H9 (cell line): ENCODE results near the gene SHC1. TPM values are rescaled to one million over a fixed set of nuclear protein-coding genes. Genes with fewer than 3 reads are reported as not detected.

ENCODE experiments used
- DNase-seq: peaks from one replicate; pipeline ENCODE4 v3.0.0-alpha.2; 2017
- H2AFZ ChIP-seq: one replicate; pipeline ENCODE4 v1.6.1; 2013; ENCODE audit warnings: mild to moderate bottlenecking, low read length, control low read depth, moderate library complexity
- H2AK5ac ChIP-seq: 2 replicates; pipeline ENCODE4 v1.6.1; 2013; ENCODE audit warnings: low read length, control low read depth, mixed read lengths; ENCODE audit not compliant: insufficient read length
- H2BK120ac ChIP-seq: one replicate; pipeline ENCODE4 v1.6.1; 2013; ENCODE audit warnings: low read depth, mild to moderate bottlenecking, low read length, control low read depth, inconsistent platforms; ENCODE audit not compliant: poor library complexity, severe bottlenecking
- H2BK12ac ChIP-seq: 2 replicates; pipeline ENCODE4 v1.6.1; 2013; ENCODE audit warnings: low read length, control low read depth, mixed read lengths, low read depth; ENCODE audit not compliant: insufficient read length
- H2BK15ac ChIP-seq: 2 replicates; pipeline ENCODE4 v1.6.1; 2013; ENCODE audit warnings: low read depth, low read length, control low read depth
- H2BK20ac ChIP-seq: one replicate; pipeline ENCODE4 v1.6.1; 2013; ENCODE audit warnings: low read depth, mild to moderate bottlenecking, low read length, control low read depth, inconsistent platforms; ENCODE audit not compliant: poor library complexity, severe bottlenecking
- H2BK5ac ChIP-seq: 2 replicates; pipeline ENCODE4 v1.6.1; 2013; ENCODE audit warnings: low read length, control low read depth, mixed read lengths; ENCODE audit not compliant: insufficient read length
- H3K14ac ChIP-seq: 2 replicates; pipeline ENCODE4 v1.6.1; 2013; ENCODE audit warnings: low read length, control low read depth; ENCODE audit not compliant: insufficient read depth
- H3K18ac ChIP-seq: 2 replicates; pipeline ENCODE4 v1.6.1; 2013; ENCODE audit warnings: low read depth, mild to moderate bottlenecking, mixed read lengths, low read length, control low read depth; ENCODE audit not compliant: insufficient read length
- H3K23ac ChIP-seq: 2 replicates; pipeline ENCODE4 v1.6.1; 2013; ENCODE audit warnings: low read length, control low read depth, mixed read lengths, low read depth; ENCODE audit not compliant: insufficient read length
- H3K23me2 ChIP-seq: 2 replicates; pipeline ENCODE4 v1.6.1; 2013; ENCODE audit warnings: low read depth, mild to moderate bottlenecking, mixed read lengths, low read length, control low read depth; ENCODE audit not compliant: insufficient read length, poor library complexity, severe bottlenecking
- H3K27ac ChIP-seq: 2 replicates; pipeline ENCODE4 v1.5.1; 2013; ENCODE audit warnings: low read length, control low read depth, mixed read lengths, low read depth; ENCODE audit not compliant: insufficient read length
- H3K27me3 ChIP-seq: 2 replicates; pipeline ENCODE4 v1.6.1; 2013; ENCODE audit warnings: low read length, control low read depth, inconsistent platforms; ENCODE audit not compliant: insufficient read depth
- H3K4ac ChIP-seq: 2 replicates; pipeline ENCODE4 v1.6.1; 2013; ENCODE audit warnings: low read depth, mild to moderate bottlenecking, control low read depth, inconsistent platforms, low read length, moderate library complexity
- H3K4me1 ChIP-seq: 2 replicates; pipeline ENCODE4 v1.6.1; 2013; ENCODE audit warnings: low read length, control low read depth, inconsistent platforms; ENCODE audit not compliant: insufficient read depth
- H3K4me2 ChIP-seq: 2 replicates; pipeline ENCODE4 v1.6.1; 2013; ENCODE audit warnings: low read length, control low read depth, mixed read lengths; ENCODE audit not compliant: insufficient read length, insufficient read depth
- H3K56ac ChIP-seq: 2 replicates; pipeline ENCODE4 v1.6.1; 2013; ENCODE audit warnings: low read depth, mild to moderate bottlenecking, mixed read lengths, low read length, control low read depth; ENCODE audit not compliant: insufficient read length
- H3K79me1 ChIP-seq: 2 replicates; pipeline ENCODE4 v1.6.1; 2013; ENCODE audit warnings: low read depth, mild to moderate bottlenecking, moderate library complexity, low read length, control low read depth, inconsistent platforms; ENCODE audit not compliant: insufficient read depth, poor library complexity, severe bottlenecking
- H3K79me2 ChIP-seq: 2 replicates; pipeline ENCODE4 v1.6.1; 2013; ENCODE audit warnings: low read length, control low read depth, inconsistent platforms; ENCODE audit not compliant: insufficient read depth
- H3K9ac ChIP-seq: 2 replicates; pipeline ENCODE4 v1.6.1; 2013; ENCODE audit warnings: low read length, control low read depth, mixed read lengths; ENCODE audit not compliant: insufficient read length; ENCODE audit errors: extremely low read depth
- H3K9me3 ChIP-seq: one replicate; pipeline ENCODE4 v1.6.1; 2013; ENCODE audit warnings: low read depth, low read length, inconsistent platforms; ENCODE audit not compliant: control insufficient read depth
- H3T11ph ChIP-seq: one replicate; pipeline ENCODE4 v1.6.1; 2013; ENCODE audit warnings: mild to moderate bottlenecking, low read length, control low read depth, inconsistent platforms
- H4K20me1 ChIP-seq: one replicate; pipeline ENCODE4 v1.6.1; 2013; ENCODE audit not compliant: control insufficient read depth, insufficient read length, insufficient read depth
- H4K5ac ChIP-seq: 2 replicates; pipeline ENCODE4 v1.6.1; 2013; ENCODE audit warnings: low read depth, mild to moderate bottlenecking, mixed read lengths, low read length, control low read depth; ENCODE audit not compliant: insufficient read length
- H4K8ac ChIP-seq: replicated peaks from 2 replicates; pipeline ENCODE4 v1.6.1; 2013; ENCODE audit warnings: low read length, control low read depth, mixed read lengths, low read depth; ENCODE audit not compliant: insufficient read length
- H4K91ac ChIP-seq: 2 replicates; pipeline ENCODE4 v1.6.1; 2013; ENCODE audit warnings: low read depth, mild to moderate bottlenecking, moderate library complexity, mixed read lengths, low read length, control low read depth; ENCODE audit not compliant: insufficient read length
- H3K27ac Mint-ChIP-seq, 3 experiments: 2 replicates in 2 of 3; 3 replicates in 1 of 3; pipeline ENCODE4 v1.8.0; 2020 to 2021; ENCODE audit warnings: mixed read lengths in 3 of 3, mild to moderate bottlenecking in 1 of 3, moderate library complexity in 1 of 3
- H3K27me3 Mint-ChIP-seq: 2 replicates; pipeline ENCODE4 v1.8.0; 2021; ENCODE audit warnings: low read depth, mild to moderate bottlenecking, moderate library complexity, mixed read lengths
- H3K36me3 Mint-ChIP-seq, 3 experiments: 2 replicates in 2 of 3; 3 replicates in 1 of 3; pipeline ENCODE4 v1.8.0; 2020 to 2021; ENCODE audit warnings: low read depth in 3 of 3, mixed read lengths in 3 of 3; ENCODE audit not compliant: insufficient read depth in 1 of 3
- H3K4me1 Mint-ChIP-seq, 2 experiments: 2 replicates each; pipeline ENCODE4 v1.8.0; 2020; ENCODE audit warnings: mixed read lengths in 2 of 2
- H3K4me3 Mint-ChIP-seq, 2 experiments: 2 replicates in 1 of 2; 3 replicates in 1 of 2; pipeline ENCODE4 v1.8.0; 2020 to 2021; ENCODE audit warnings: mild to moderate bottlenecking in 2 of 2, mixed read lengths in 2 of 2, moderate library complexity in 1 of 2
- H3K9me3 Mint-ChIP-seq, 2 experiments: 2 replicates in 1 of 2; 3 replicates in 1 of 2; pipeline ENCODE4 v1.8.0; 2020; ENCODE audit warnings: mild to moderate bottlenecking in 2 of 2, mixed read lengths in 2 of 2, moderate library complexity in 1 of 2
- WGBS: extraction: QIAGEN DNeasy Blood & Tissue Kit; methylation state at CpG from one replicate; pipeline ENCODE4 v1.1.7; 2013; ENCODE audit warnings: missing lambda C conversion rate, low lambda C conversion rate, mixed read lengths; ENCODE audit not compliant: insufficient read length; ENCODE audit errors: extremely low coverage; 5-methylcytosine and 5-hydroxymethylcytosine counted together
- total RNA-seq: library from RNA; stranded (reverse); gene quantifications from 2 replicates; pipeline ENCODE4 v1.2.1, GENCODE V29; 2021
- TF ChIP-seq, protein P1 (sequence below): fragments of 200-600 bp; sonication (generic); conservative IDR thresholded peaks from 3 replicates; pipeline ENCODE4 v1.8.0; 2021; ENCODE audit warnings: antibody characterized with exemption, mild to moderate bottlenecking

Gene SHC1
- total RNA-seq, 1 experiment from 2014 or later: 168 TPM

DNA sequence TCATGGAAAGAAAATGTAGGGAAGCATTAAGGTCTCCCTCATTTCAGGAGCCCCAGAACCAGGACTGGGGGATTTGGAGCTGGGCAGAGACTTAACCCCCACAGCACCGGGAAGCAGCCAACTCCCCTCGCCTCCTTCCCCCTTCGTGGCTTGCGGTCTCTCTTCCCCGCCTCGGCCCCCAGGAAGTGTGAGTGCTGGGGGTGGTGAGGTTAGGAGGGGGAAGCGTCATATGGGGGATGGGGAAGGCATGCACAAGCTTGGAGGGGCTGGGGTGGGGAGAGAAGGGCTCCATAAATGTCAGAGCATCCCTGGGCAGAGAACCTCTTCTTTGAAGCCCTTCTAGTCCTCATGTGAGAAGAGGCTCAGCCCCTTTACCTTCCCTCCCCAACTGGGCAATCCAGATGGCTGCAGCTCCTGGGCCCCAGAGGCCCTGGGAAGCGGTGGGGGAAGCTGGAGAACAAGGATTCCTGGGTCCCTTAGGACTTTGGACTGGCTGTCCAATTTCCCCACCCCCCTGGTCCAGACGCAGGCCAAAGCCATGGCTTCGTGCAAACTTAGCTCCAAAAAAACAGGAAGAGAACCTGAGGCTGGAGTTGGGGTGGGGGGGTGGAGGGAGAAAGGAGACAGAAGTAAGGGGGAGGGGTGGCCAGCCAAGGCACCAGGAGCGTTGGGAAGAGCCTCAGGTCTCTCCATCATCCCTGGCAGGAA, 39.8 kb upstream of the SHC1 start:
- no peak overlapping the region for H3K27ac ChIP-seq
- no peak overlapping the region; the same call in 1 of the 2 replicates for H3K14ac ChIP-seq
- H2BK20ac ChIP-seq: no peak overlapping the region
- no peak overlapping the region for H4K8ac ChIP-seq
- no peak overlapping the region for H4K5ac ChIP-seq
- Mint-ChIP-seq H3K27ac (peak overlapping the region in 2 of 3 experiments; percentile 48 to 52; a peak in 1 of 7 replicates), H3K36me3 (peaks cover 4 to 20% (median 5%) of the 10 kb centered on the region in 3 experiments; a peak in 5 of 7 replicates), H3K4me1 (peaks cover 42 to 61% of the 10 kb centered on the region in 2 experiments), H3K4me3 (no peak overlapping the region), H3K27me3 (no peaks in the 10 kb centered on the region), H3K9me3 (no peaks in the 10 kb centered on the region; a peak in 2 of 5 replicates)
- H3K9me3 ChIP-seq: no peaks in the 10 kb centered on the region
- H3K23me2 ChIP-seq: no peaks in the 10 kb centered on the region
- H2AFZ ChIP-seq: no peak overlapping the region
- no peaks in the 10 kb centered on the region for H3K27me3 ChIP-seq
- H2BK12ac ChIP-seq: no peak overlapping the region
- H2AK5ac ChIP-seq: no peak overlapping the region
- H3K56ac ChIP-seq: no peak overlapping the region
- H3T11ph ChIP-seq: no peak overlapping the region
- TF ChIP-seq, protein P1, sequence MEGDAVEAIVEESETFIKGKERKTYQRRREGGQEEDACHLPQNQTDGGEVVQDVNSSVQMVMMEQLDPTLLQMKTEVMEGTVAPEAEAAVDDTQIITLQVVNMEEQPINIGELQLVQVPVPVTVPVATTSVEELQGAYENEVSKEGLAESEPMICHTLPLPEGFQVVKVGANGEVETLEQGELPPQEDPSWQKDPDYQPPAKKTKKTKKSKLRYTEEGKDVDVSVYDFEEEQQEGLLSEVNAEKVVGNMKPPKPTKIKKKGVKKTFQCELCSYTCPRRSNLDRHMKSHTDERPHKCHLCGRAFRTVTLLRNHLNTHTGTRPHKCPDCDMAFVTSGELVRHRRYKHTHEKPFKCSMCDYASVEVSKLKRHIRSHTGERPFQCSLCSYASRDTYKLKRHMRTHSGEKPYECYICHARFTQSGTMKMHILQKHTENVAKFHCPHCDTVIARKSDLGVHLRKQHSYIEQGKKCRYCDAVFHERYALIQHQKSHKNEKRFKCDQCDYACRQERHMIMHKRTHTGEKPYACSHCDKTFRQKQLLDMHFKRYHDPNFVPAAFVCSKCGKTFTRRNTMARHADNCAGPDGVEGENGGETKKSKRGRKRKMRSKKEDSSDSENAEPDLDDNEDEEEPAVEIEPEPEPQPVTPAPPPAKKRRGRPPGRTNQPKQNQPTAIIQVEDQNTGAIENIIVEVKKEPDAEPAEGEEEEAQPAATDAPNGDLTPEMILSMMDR: no peak
- H3K4ac ChIP-seq: no peak overlapping the region
- DNase-seq: no peak
- no peak overlapping the region for H2BK15ac ChIP-seq
- no peaks in the 10 kb centered on the region for H4K20me1 ChIP-seq
- peaks cover 3% of the 10 kb centered on the region; the same call in 1 of the 2 replicates for H3K4me1 ChIP-seq
- H3K18ac ChIP-seq: no peak overlapping the region
- H4K91ac ChIP-seq: no peak overlapping the region
- H3K79me1 ChIP-seq: no peaks in the 10 kb centered on the region
- H3K4me2 ChIP-seq: no peak overlapping the region
- H3K79me2 ChIP-seq: no peaks in the 10 kb centered on the region; the same call in 1 of the 2 replicates
- no peak overlapping the region for H3K9ac ChIP-seq
- no peak overlapping the region for H2BK120ac ChIP-seq
- no peak overlapping the region for H2BK5ac ChIP-seq
- no CpG with 5 or more reads among the region's 11 CpGs for WGBS
- no peak overlapping the region for H3K23ac ChIP-seq
